Progenitor cell of endocrine pancreas (in vitro differentiated cells): ENCODE results near the gene KRT27. TPM values are rescaled to one million over a fixed set of nuclear protein-coding genes. Genes with fewer than 3 reads are reported as not detected.

ENCODE experiments used
- DNase-seq: peaks from one replicate; pipeline ENCODE4 v3.0.0; 2021; ENCODE audit warnings: low spot score; ENCODE audit not compliant: unreplicated experiment
- H3K27ac Mint-ChIP-seq: 2 replicates; pipeline ENCODE4 v1.8.0; 2021; ENCODE audit warnings: mild to moderate bottlenecking, moderate library complexity, mixed read lengths
- H3K27me3 Mint-ChIP-seq: 2 replicates; pipeline ENCODE4 v1.8.0; 2021; ENCODE audit warnings: mixed read lengths
- H3K36me3 Mint-ChIP-seq: 2 replicates; pipeline ENCODE4 v1.8.0; 2022; ENCODE audit warnings: mixed read lengths; ENCODE audit not compliant: insufficient read depth
- H3K4me1 Mint-ChIP-seq: 2 replicates; pipeline ENCODE4 v1.8.0; 2021; ENCODE audit warnings: low read depth, mixed read lengths
- H3K4me3 Mint-ChIP-seq: 2 replicates; pipeline ENCODE4 v1.8.0; 2021; ENCODE audit warnings: low read depth, mild to moderate bottlenecking, moderate library complexity, mixed read lengths
- H3K9me3 Mint-ChIP-seq: 2 replicates; pipeline ENCODE4 v1.8.0; 2021; ENCODE audit warnings: low read depth, mixed read lengths
- CTCF ChIP-seq: fragments of 200-600 bp; sonication (generic); IDR thresholded peaks from one replicate; pipeline ENCODE4 v1.5.0; 2021; ENCODE audit warnings: antibody characterized with exemption, mild to moderate bottlenecking; ENCODE audit not compliant: unreplicated experiment
- total RNA-seq: library from RNA; stranded (reverse); gene quantifications from 2 replicates; pipeline ENCODE4 v1.2.1, GENCODE V29; 2021

Gene KRT27
- total RNA-seq, 1 donor from 2014 or later, result not detected

DNA sequence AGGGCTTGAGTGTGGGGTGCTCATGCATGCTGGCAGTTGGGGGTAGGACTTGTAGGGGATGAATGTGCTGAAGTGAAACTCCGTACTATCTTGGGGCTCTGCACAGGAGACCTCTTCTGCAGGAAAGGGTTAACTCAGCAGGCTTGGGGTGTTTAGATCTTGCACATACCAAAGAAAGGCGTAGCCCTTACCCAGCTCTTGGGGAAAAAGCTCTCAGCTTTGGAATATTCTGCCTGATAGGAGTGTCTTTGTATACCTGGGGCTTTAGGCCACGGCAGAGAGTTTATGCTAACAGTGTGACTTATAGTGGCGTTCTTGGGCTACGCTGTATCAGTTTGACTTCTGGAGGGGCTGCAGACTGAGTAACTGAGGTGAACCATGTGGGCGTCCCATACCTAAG lies 48.3 kb downstream of the KRT27 start:
- Mint-ChIP-seq H3K36me3 (no peaks in the 10 kb centered on the region), H3K4me3 (no peak overlapping the region), H3K27me3 (no peaks in the 10 kb centered on the region), H3K4me1 (no peaks in the 10 kb centered on the region), H3K9me3 (peaks cover 3% of the 10 kb centered on the region), H3K27ac (no peak overlapping the region)
- no peak for TF ChIP-seq CTCF
- DNase-seq, result no peak

DNA sequence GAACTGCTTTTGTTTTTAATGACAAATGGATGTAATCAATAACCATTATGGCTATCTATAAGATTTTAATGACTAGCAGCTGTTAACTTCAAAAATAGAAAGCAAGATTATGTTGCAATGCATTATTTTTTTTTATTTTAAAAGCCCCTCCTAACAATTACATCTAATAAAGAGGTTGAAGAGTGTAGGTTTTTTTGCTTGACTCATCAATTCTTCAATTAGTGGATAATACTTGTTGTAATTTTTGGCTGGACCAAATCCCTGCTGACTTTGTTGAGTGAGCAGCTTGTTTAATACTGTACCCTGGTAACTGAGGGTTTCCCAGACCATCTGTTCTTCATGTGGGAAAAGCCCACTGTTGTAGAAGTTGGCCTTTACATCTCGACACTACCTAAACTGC lies 51.4 kb downstream of the KRT27 start:
- H3K4me1 Mint-ChIP-seq, result no peaks in the 10 kb centered on the region

GRCh38 chr17:40727447-40728231 lies 54.7 kb downstream of the KRT27 start:
- Mint-ChIP-seq H3K27me3 (peaks cover 7% of the 10 kb centered on the region), H3K4me1 (no peaks in the 10 kb centered on the region), H3K27ac (no peak overlapping the region), H3K36me3 (no peaks in the 10 kb centered on the region), H3K9me3 (no peaks in the 10 kb centered on the region), H3K4me3 (no peak overlapping the region)
- no peak for DNase-seq
- TF ChIP-seq CTCF, result no peak

More for the DNA sequence above, 51.4 kb downstream of the KRT27 start:
- Mint-ChIP-seq H3K9me3 (peaks cover 3% of the 10 kb centered on the region), H3K27ac (no peak overlapping the region), H3K4me3 (no peak overlapping the region), H3K27me3 (no peaks in the 10 kb centered on the region), H3K36me3 (no peaks in the 10 kb centered on the region)
- no peak for DNase-seq
- no peak for TF ChIP-seq CTCF

GRCh38 chr17:40726919-40727318 lies 55.4 kb downstream of the KRT27 start:
- peaks cover 7% of the 10 kb centered on the region for H3K27me3 Mint-ChIP-seq
- H3K4me1 Mint-ChIP-seq, result no peaks in the 10 kb centered on the region
- no peaks in the 10 kb centered on the region for H3K36me3 Mint-ChIP-seq
- peak; percentile 43 for TF ChIP-seq CTCF
- no peak overlapping the region for H3K27ac Mint-ChIP-seq
- DNase-seq, result no peak
- no peaks in the 10 kb centered on the region for H3K9me3 Mint-ChIP-seq
- H3K4me3 Mint-ChIP-seq, result no peak overlapping the region

Other genes starting within 250 kb of the KRT27 start
- not detected in 2 replicates for gene CCR7, start 217.1 kb downstream of the KRT27 start, total RNA-seq
- gene SMARCE1, start 134.7 kb downstream of the KRT27 start, total RNA-seq, result 190 and 195 TPM in 2 replicates
- gene KRT222, start 117.4 kb downstream of the KRT27 start, total RNA-seq, result 0.36 and 1.1 TPM in 2 replicates
- gene KRT24, start 78.8 kb downstream of the KRT27 start, total RNA-seq, result not detected in 2 replicates
- not detected in 2 replicates for gene KRT25, start 27.2 kb downstream of the KRT27 start, total RNA-seq
- not detected in 2 replicates for gene KRT26, start 10.3 kb downstream of the KRT27 start, total RNA-seq
- gene KRT28, start 17.4 kb upstream of the KRT27 start, total RNA-seq, result not detected in 2 replicates
- gene KRT10, start 40.1 kb upstream of the KRT27 start, total RNA-seq, result 33.1 and 37.5 TPM in 2 replicates
- not detected in 2 replicates for gene KRT12, start 84.7 kb upstream of the KRT27 start, total RNA-seq
- gene KRT20, start 102.7 kb upstream of the KRT27 start, total RNA-seq, result not detected in 2 replicates
- 2.1 and 3.8 TPM in 2 replicates for gene KRT23, start 155.1 kb upstream of the KRT27 start, total RNA-seq
- not detected in 2 replicates for gene KRT39, start 184.4 kb upstream of the KRT27 start, total RNA-seq
- gene KRT40, start 201.8 kb upstream of the KRT27 start, total RNA-seq, result 0.13 TPM in 1 of 2 replicates, not detected in the other
- not detected in 2 replicates for gene KRTAP3-3, start 211.6 kb upstream of the KRT27 start, total RNA-seq
- not detected in 2 replicates for gene KRTAP3-2, start 217.4 kb upstream of the KRT27 start, total RNA-seq
- not detected in 2 replicates for gene KRTAP3-1, start 226.6 kb upstream of the KRT27 start, total RNA-seq
- gene KRTAP1-5, start 244.7 kb upstream of the KRT27 start, total RNA-seq, result not detected in 2 replicates
- not detected in 2 replicates for gene KRTAP1-4, start 247.6 kb upstream of the KRT27 start, total RNA-seq